Sigmoid colon (tissue), 7 donors: ENCODE measurements around the gene KAT7. TPM values are rescaled to one million over a fixed set of nuclear protein-coding genes. Genes with fewer than 3 reads are reported as not detected.

ENCODE experiments used
- DNase-seq: peaks from one replicate; pipeline ENCODE4 v3.0.0-alpha.2; 2019
- H3K27ac ChIP-seq, 4 donors: fragments of 200-600 bp; sonication (generic); one replicate each; pipeline ENCODE4 v1.5.1; 2016 to 2019; ENCODE audit warnings: mild to moderate bottlenecking in 1 of 4
- H3K27me3 ChIP-seq, 3 donors: fragments of 200-600 bp; sonication (generic); one replicate each; pipeline ENCODE4 v1.5.1; 2019; ENCODE audit warnings: mild to moderate bottlenecking in 1 of 3
- H3K36me3 ChIP-seq, 4 donors: fragments of 200-600 bp; sonication (generic); one replicate each; pipeline ENCODE4 v1.5.1; 2016 to 2019
- H3K4me1 ChIP-seq, 4 donors: fragments of 200-600 bp; sonication (generic); one replicate each; pipeline ENCODE4 v1.5.1; 2017 to 2019
- H3K4me3 ChIP-seq, 4 donors: fragments of 200-600 bp; sonication (generic); one replicate each; pipeline ENCODE4 v1.5.1; 2017 to 2019; ENCODE audit warnings: mild to moderate bottlenecking in 2 of 4, moderate library complexity in 1 of 4
- H3K9me3 ChIP-seq, 4 donors: fragments of 200-600 bp in 3 of 4; sonication (generic) in 3 of 4; one replicate each; pipeline versions ENCODE4 v1.5.1 to v1.6.1; 2013 to 2019
- CTCF ChIP-seq, 4 experiments: fragments of 450-650 bp in 3 of 4; fragments of 200-600 bp in 1 of 4; IDR thresholded peaks; one replicate each; pipeline ENCODE4 v1.5.1; 2016 to 2019; ENCODE audit warnings: antibody characterized with exemption in 4 of 4, mild to moderate bottlenecking in 3 of 4, moderate library complexity in 2 of 4
- EP300 ChIP-seq, 4 donors: sonication (generic); formaldehyde crosslinking; IDR thresholded peaks; one replicate each; pipeline ENCODE4 v1.6.1; 2017; ENCODE audit warnings: antibody characterized with exemption in 4 of 4
- POLR2A ChIP-seq, 2 donors: fragments of 450-650 bp; IDR thresholded peaks; one replicate each; pipeline ENCODE4 v1.6.1; 2016; ENCODE audit warnings: antibody characterized with exemption in 2 of 2, mild to moderate bottlenecking in 2 of 2, moderate library complexity in 2 of 2
- POLR2AphosphoS5 ChIP-seq, 4 donors: sonication (generic); formaldehyde crosslinking; IDR thresholded peaks; one replicate each; pipeline ENCODE4 v1.6.1; 2017; ENCODE audit warnings: antibody characterized with exemption in 4 of 4
- WGBS, 2 donors: extraction: QIAGEN DNeasy Blood & Tissue Kit; methylation state at CpG; one replicate each; pipeline ENCODE4 v1.1.7; 2013; 5-methylcytosine and 5-hydroxymethylcytosine counted together
- intact Hi-C: fragments of 100-400 bp; cut with DNase I; formaldehyde crosslinking; loops from one replicate; pipeline ENCODE4 v1.15.1; 2023
- polyA plus RNA-seq, 3 donors: library from polyadenylated mRNA; stranded (reverse); fragments of 200-250 nt; gene quantifications; one replicate each; pipeline ENCODE4 v1.2.3, GENCODE V29; 2013
- total RNA-seq, 4 donors: library from RNA; depleted of rRNA; stranded (reverse); fragments of >200 nt; gene quantifications; one replicate each; pipeline ENCODE4 v1.1.0, GENCODE V29; 2016
- donor health status: healthy with polysubstance abuse.
- donor health status: Bipolar disorder and iron deficiency.
- donor health status: healthy.

Gene KAT7
- total and polyA plus RNA-seq, 7 donors = 6.2 to 34.9 (median 23.8) TPM

GRCh38 chr17:49748791-49749190 is 39.7 kb upstream of the KAT7 start:
- WGBS, 2 donors = 50 to 86% methylated on average over 7 of the region's 7 CpGs
- Histone ChIP-seq H3K27ac (no peak overlapping the region), H3K4me1 (peaks cover 0 to 28% (median 3%) of the 10 kb centered on the region in 4 donors), H3K9me3 (no peaks in the 10 kb centered on the region), H3K36me3 (no peaks in the 10 kb centered on the region), H3K27me3 (no peaks in the 10 kb centered on the region), H3K4me3 (no peak overlapping the region)
- TF ChIP-seq POLR2AphosphoS5 (IDR thresholded peaks at IDR 0.05) (no peak), CTCF (IDR thresholded peaks at IDR 0.05) (no peak), POLR2A (IDR thresholded peaks at IDR 0.05) (no peak), EP300 (IDR thresholded peaks at IDR 0.05) (no peak)
- intact Hi-C loops = no loop called here
- no peak for DNase-seq

- H3K27me3 ChIP-seq = no peaks in the 10 kb centered on the region
- no peak overlapping the region for H3K27ac ChIP-seq
- no peak for DNase-seq
- peaks cover 0 to 27% (median 8%) of the 10 kb centered on the region in 4 donors for H3K4me1 ChIP-seq
- no peaks in the 10 kb centered on the region for H3K36me3 ChIP-seq
- no peaks in the 10 kb centered on the region for H3K9me3 ChIP-seq
- intact Hi-C loops = no loop called here
- 89 to 93% methylated on average over 3 of the region's 3 CpGs for WGBS, 2 donors
- TF ChIP-seq CTCF (IDR thresholded peaks at IDR 0.05) = no peak
- TF ChIP-seq POLR2A (IDR thresholded peaks at IDR 0.05) = no peak
- no peak for TF ChIP-seq EP300 (IDR thresholded peaks at IDR 0.05)
- no peak for TF ChIP-seq POLR2AphosphoS5 (IDR thresholded peaks at IDR 0.05)
- no peak overlapping the region for H3K4me3 ChIP-seq
Measured at GRCh38 chr17:49749730-49750129, 38.8 kb upstream of the KAT7 start.

- intact Hi-C loops = no loop called here
- 90 to 91% methylated on average over 3 of the region's 3 CpGs for WGBS, 2 donors
- Histone ChIP-seq H3K4me1 (peaks cover 0 to 25% (median 20%) of the 10 kb centered on the region in 4 donors), H3K9me3 (no peaks in the 10 kb centered on the region), H3K36me3 (peaks cover 0 to under 1% (median 0%) of the 10 kb centered on the region in 4 donors), H3K27ac (no peak overlapping the region), H3K27me3 (no peaks in the 10 kb centered on the region), H3K4me3 (no peak overlapping the region)
- TF ChIP-seq POLR2AphosphoS5 (IDR thresholded peaks at IDR 0.05) (no peak), CTCF (IDR thresholded peaks at IDR 0.05) (no peak), POLR2A (IDR thresholded peaks at IDR 0.05) (no peak), EP300 (IDR thresholded peaks at IDR 0.05) (no peak)
- DNase-seq = no peak
Measured at GRCh38 chr17:49752508-49752907, 36.0 kb upstream of the KAT7 start.

GRCh38 chr17:49753959-49754391 is 34.5 kb upstream of the KAT7 start:
- Histone ChIP-seq H3K27me3 (no peaks in the 10 kb centered on the region), H3K4me1 (peaks cover 0 to 29% (median 22%) of the 10 kb centered on the region in 4 donors), H3K36me3 (peaks cover 0 to 7% (median 0%) of the 10 kb centered on the region in 4 donors), H3K9me3 (no peaks in the 10 kb centered on the region), H3K27ac (peak overlapping the region in 1 of 4 donors; percentile 19), H3K4me3 (no peak overlapping the region)
- intact Hi-C loops = no loop called here
- 78 to 90% methylated on average over 8 of the region's 8 CpGs for WGBS, 2 donors
- no peak for DNase-seq
- no peak for TF ChIP-seq CTCF (IDR thresholded peaks at IDR 0.05)
- no peak for TF ChIP-seq POLR2A (IDR thresholded peaks at IDR 0.05)
- no peak for TF ChIP-seq EP300 (IDR thresholded peaks at IDR 0.05)
- TF ChIP-seq POLR2AphosphoS5 (IDR thresholded peaks at IDR 0.05) = no peak
